GM18861 (cell line): Measurements from ENCODE around the gene PSMD9.

Experiments
- ATAC-seq: cut with Tn5 transposase; IDR thresholded peaks from one replicate; pipeline ENCODE4 v1.9.1; 2021; ENCODE audit not compliant: unreplicated experiment

Gene PSMD9

DNA sequence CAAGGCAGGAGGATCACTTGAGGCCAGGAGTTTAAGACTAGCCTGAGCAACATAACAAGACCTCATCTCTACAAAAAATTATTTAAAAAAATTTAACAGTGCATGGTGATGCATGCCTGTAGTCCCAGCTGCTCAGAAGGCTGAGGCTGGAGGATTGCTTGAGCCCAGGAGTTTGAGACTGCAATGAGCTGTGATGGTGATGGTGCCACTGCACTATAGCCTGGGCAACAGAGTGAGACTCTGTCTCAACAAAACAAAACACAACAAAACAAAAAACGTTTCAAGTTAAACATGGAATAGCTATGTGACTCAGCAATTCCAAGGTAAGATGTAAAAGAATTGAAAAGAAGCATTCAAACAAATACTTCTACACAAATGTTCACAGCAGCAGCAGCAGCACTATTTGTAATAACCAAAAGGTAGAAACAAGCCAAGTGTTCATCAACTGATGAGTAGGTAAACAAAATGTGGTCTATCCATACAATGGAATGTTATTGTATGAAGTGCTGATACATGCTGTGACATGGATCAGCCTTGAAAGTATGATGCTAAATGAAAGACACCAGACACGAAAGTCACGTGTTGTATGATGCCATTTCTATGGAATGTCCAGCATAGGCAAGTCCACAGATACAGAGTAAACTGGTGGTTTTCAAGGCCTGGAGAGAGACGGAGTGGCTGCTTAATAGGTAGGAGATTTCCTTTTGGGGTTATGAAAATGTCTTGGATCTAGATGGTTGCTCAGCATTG is 61.2 kb downstream of the PSMD9 start:
- no peak for ATAC-seq

DNA sequence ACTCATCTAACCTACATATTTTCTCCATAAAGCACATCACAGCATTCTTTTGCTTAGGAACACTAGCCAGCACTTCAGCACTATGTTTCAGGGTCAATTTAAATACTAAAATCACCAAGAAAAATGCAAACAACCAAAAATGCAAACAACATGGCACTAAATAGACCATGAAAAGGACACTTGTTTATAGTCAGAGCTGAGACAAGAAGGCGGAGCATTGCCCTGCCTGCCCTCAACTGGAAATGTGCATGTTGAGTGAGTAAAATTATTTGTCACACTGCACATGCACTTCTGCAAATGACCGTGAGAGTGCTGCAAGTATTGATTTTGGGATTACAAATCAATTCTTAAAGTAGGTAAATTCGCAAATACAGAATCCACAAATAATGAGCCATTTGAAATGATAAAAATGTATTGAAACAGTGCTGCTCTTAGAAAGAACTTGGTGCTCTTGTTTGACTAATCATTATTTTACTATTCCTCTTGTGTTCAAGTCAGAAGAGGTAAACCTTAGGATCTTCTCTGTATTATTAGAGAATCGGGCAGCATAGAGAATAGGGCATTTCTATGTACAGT is 64.6 kb downstream of the PSMD9 start:
- ATAC-seq = no peak

DNA sequence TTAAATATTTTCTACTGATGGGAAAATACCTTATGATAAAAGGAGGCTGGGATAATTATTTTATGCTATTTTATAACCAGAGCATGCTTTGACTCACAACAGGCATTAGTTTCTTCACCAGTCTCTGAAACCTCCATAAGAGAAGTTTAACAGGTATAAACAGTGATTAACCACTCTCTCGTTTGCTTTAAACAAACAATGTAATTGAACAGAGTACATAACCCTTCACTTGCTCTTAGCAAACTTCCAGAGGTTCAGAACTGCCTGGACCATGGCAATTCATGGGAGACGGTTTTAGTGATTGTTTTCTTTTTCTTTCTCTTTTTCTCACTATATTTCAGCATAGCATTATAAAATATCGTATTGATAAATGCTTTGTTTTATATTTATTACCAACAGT is 65.1 kb downstream of the PSMD9 start:
- ATAC-seq = no peak

DNA sequence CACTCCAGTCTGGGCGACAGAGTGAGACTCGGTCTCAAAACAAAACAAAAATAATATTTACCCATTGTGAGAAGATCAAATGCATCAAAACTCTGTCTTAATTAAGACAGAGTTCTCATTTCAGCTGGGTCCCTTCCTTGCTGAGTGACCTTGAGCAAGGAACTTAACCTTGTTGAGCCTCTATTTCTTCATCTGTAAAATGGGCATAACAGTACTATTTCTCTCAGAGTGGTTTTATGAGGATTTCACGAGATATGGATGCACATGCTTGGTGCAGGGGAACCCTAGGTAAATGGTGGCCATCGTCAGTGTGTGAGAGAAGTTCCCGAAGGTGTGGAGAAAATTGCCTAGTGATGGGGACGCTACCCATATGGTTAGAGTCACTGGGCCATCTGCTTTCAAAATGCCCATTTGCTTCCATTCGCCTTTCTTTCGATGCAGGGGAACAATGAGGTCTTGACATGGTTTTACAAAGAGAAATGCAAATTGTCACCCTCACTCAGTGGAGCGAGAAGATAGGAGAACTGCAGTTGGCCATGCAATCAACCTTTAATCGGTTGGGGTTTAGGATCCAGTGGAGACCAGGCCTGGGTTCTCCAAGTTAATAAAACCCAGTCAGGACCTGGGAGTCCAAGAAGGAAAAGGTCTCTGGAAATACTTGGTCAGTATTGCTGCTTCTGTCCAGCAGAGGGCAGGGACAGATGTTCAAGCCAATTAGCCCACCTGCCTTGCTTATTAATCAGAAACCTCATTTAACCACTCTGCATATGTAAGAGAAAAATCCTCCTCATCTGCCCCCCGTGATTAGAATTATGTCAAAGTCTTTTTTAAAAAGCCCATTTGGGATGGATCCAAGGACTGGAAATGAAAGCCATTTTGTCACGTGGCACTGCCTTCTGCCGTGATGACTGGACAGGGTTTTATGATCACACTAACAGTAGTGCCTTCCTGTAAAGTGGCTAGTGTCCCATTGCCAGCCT is 67.0 kb downstream of the PSMD9 start:
- ATAC-seq = no peak

DNA sequence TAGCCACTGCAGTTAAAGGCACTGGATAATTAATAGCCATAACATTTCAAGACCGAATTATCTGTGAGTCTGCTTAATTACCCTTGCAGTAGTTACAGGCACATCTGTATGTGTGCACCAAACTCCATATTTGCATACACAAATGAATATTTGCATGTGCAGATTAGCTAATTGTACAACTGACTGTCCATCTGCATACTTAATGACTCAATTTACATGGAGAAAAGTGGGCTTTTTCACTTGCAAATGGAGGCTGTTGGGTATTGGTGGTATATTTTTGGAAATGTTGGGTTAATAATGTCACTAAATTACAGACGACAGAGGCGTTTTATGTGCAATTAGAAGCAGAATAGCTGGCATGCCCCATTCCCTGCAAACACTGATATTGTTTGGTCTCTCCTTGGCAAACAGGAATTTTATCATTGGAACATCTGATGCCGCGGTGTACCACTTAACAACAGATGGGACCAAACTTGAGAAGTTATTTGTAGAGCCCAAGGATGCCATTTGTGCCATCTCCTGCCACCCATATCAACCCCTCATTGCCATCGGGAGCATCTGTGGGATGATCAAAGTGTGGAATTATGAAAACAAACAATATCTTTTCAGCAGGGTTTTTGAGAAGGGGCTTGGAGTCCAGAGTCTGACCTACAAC is 69.4 kb downstream of the PSMD9 start:
- no peak for ATAC-seq

DNA sequence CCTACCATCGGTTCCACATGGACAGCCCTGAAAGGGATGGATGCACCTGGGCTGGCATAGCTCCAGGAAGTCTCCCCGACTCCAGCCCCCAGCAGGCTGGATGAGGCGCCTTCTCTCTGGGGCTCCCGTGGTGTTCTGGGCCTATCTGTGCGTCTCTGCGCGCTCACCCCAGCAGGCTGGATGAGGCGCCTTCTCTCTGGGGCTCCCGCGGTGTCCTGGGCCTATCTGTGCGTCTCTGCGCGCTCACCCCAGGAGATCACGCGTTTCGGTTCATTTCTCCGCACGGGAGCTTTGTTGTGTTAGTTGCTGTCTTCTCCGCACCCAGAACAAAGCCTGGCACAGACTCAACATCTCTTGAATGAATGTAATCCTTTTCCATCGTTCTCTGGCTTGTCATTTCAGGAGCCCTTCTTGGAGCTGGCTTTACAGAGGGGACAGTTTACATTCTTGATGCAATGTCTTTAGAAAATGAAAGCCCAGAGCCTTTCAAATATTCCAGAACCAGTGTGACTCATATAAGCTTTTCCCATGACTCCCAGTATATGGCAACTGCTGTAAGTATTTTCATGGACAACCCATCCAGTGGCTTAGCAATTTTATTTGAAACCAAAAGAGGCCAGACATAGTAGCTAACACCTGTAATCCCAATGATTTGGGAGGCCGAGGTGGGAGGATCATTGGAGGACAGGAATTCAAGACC is 70.1 kb downstream of the PSMD9 start:
- no peak for ATAC-seq

DNA sequence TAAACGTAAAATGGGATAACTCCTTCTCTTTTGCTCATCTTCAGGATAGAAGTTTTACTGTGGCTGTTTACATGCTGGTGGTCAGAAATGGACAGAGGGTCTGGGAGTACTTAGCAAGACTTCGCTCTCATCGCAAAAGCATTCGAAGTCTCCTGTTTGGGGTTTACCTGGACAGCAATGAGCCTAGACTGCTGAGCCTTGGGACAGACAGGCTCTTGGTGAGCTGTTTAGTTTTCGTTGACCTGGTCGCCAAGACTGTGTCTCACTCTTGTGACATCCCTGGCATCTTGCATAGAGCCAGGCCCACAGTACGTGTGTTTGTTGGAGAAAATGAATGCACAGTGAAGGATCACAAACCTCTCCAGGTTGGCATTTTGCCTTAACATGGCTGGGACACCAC is 72.0 kb downstream of the PSMD9 start:
- ATAC-seq = no peak

DNA sequence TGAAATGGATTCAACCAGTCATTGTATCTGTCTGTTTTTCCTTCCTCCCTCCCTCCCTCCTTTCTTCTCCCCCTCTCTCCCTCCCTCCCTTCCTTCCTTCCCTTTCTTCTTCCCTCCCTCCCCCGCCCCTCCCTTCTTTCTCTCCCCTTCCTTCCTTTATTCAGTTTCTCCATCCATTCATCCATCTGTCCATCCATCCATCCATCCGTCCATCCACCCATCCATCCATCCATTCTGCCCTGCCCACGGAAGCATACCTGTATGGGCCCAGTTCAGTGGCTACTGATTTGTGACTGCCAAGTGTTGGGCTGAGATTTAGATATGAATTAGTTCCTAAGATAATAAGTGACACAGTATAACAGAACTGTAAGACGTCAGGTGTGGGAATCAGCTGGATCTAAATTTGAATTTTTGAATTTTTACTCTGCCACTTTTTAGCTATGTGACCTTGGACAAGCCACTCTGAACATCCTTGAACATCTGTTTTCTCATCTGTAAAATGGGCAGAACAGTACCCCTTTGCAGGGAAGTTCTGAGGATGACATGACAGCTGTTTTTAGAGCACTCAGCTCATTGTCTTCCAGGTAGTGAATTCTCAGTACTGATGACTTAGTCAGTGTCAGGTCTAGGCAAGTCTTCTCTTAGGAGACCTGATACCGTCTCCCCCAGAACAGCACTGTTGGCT is 72.7 kb downstream of the PSMD9 start:
- no peak for ATAC-seq

DNA sequence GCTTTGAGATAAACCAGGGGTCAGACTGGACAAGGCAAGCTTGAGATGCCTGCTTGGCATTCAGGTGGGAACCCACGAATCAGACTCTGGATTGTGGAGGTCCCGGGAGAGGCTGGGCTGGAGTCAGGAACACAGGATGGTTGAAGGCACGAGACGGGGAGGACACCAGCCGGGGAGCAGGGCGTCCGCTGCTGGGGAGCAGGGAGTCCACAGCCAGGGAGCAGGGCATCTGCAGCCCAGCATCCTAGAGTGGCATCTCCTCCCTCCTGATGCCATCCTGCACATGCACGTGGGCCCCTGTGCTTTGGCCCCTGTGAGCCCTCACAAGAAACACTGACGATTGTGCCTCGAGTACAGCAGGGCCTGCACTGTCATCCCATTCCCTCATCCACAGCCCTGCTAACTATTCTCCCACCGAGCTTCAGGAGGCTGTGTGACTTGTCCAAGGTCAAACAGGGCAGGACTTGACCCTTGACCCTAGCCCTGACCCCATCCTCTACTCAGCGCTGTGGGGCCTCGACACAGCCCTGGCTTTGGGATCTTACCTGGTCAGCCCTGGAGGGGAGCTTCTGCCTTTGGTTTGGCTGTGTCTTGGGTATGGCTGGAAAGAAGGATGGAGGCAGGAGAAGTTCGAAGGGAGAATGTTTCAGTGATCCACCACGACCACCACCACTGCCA is 74.9 kb downstream of the PSMD9 start:
- ATAC-seq = no peak

DNA sequence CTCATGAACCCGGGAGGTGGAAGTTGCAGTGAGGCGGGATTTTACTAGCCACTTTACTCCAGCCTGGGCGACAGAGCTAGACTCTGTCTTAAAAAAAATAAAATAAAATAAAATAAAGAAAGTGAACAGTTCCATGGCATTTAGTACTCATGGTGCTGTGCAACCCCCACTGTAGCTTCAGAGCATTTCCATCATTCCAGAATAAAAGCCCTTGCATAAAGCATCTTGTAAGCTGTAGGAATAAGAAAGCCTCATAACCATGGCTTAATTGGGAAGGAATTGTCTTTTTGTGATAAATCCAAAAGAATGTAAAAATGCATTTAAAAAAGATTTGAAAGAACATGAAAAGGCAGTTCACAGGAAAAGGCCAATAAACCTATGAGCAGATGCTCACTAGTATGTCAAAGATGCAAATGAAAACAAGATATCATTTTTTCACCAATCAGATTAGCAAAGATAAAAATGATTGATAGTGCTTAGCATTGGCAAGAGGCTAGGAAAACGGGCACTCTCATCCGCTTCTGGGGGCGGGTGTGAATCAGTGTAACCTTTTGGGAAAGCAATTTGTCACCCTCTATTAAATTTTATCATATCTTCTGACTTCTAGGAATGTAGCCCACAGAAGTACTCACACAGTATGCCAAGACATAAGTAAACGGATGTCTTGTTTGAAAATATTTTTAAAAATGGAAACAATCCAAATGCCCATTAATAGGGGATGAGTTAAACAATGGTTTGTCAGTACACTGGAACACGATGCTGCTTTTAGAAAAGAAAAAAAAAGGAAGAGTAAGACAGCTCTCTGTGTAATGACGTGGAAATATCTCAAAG is 76.4 kb downstream of the PSMD9 start:
- ATAC-seq = no peak

DNA sequence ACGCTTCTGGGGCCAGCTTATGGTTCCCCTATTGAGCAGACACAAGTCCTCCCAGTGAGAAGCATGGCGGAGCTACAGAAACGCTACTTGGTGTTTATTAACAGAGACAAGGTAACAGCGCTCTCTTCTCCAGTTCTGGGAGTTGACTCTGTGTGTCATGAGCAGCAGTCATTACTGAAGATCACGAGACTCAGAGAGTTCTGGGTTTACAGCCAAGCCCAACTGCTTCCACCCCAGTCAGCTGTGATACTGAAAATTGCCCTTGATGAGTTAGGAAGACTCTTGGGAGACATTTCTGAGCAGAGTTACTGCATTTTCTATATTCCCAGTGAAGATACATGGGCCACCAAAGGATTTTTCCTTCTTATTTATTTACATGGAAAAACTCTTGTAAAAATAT is 78.4 kb downstream of the PSMD9 start:
- no peak for ATAC-seq
